OCI-LY3 (cell line): Measurements from ENCODE around the gene SOX5.

ENCODE experiments used
- H2AFZ ChIP-seq: fragments of 200-600, 300-600 bp; shearing (Covaris generic); 2 replicates; pipeline ENCODE4 v1.6.0; 2014; ENCODE audit warnings: antibody characterized with exemption, low read depth, low read length
- H3K27ac ChIP-seq: fragments of 200-600, 300-600 bp; sonication (generic); 2 replicates; pipeline ENCODE4 v1.5.1; 2014; ENCODE audit warnings: mild to moderate bottlenecking, low read length, moderate library complexity, mixed read lengths
- H3K27me3 ChIP-seq: fragments of 200-600, 300-600 bp; sonication (generic); 2 replicates; pipeline ENCODE4 v1.6.1; 2014; ENCODE audit warnings: low read depth, low read length, mixed read lengths
- H3K36me3 ChIP-seq: fragments of 200-600, 300-600 bp; sonication (generic); replicated peaks from 2 replicates; pipeline ENCODE3; 2014; ENCODE audit warnings: low read depth, low read length, mixed read lengths
- H3K4me1 ChIP-seq: fragments of 300-600, 200-600 bp; sonication (generic); 2 replicates; pipeline ENCODE4 v1.6.1; 2014; ENCODE audit warnings: low read length, mixed read lengths
- H3K4me2 ChIP-seq: fragments of 200-600, 300-600 bp; sonication (generic); 2 replicates; pipeline ENCODE4 v1.6.1; 2014; ENCODE audit warnings: low read length, mixed read lengths
- H3K4me3 ChIP-seq: fragments of 300-600, 200-600 bp; sonication (generic); 2 replicates; pipeline ENCODE4 v1.5.1; 2014; ENCODE audit warnings: antibody characterized with exemption, mild to moderate bottlenecking, low read length, moderate library complexity
- H3K79me2 ChIP-seq: fragments of 300-600, 200-600 bp; shearing (Covaris generic); 2 replicates; pipeline ENCODE4 v1.6.1; 2014; ENCODE audit warnings: mild to moderate bottlenecking, low read length, mixed read lengths
- H3K9ac ChIP-seq: fragments of 300-600, 200-600 bp; shearing (Covaris generic); 2 replicates; pipeline ENCODE4 v1.6.0; 2014; ENCODE audit warnings: mild to moderate bottlenecking, low read length, moderate library complexity
- H3K9me3 ChIP-seq: fragments of 200-600, 300-600 bp; shearing (Covaris generic); 2 replicates; pipeline ENCODE4 v1.6.1; 2014; ENCODE audit warnings: low read length, mixed read lengths; ENCODE audit not compliant: insufficient read depth
- H4K20me1 ChIP-seq: fragments of 200-600, 300-600 bp; sonication (generic); 2 replicates; pipeline ENCODE4 v1.6.1; 2016; ENCODE audit warnings: low read length, mixed read lengths; ENCODE audit not compliant: insufficient read depth
- EZH2phosphoT487 ChIP-seq: fragments of 200-600 bp; shearing (Covaris generic); IDR thresholded peaks from 2 replicates; pipeline ENCODE4 v1.6.1; 2018; ENCODE audit warnings: antibody characterized with exemption, mixed run types, low read depth
- TF ChIP-seq, protein P1 (sequence below): fragments of 200-600, 300-600 bp; sonication (generic); IDR thresholded peaks from 2 replicates; pipeline ENCODE4 v1.5.1; 2014; ENCODE audit warnings: antibody characterized with exemption, low read length, low read depth

SOX5 gene

DNA sequence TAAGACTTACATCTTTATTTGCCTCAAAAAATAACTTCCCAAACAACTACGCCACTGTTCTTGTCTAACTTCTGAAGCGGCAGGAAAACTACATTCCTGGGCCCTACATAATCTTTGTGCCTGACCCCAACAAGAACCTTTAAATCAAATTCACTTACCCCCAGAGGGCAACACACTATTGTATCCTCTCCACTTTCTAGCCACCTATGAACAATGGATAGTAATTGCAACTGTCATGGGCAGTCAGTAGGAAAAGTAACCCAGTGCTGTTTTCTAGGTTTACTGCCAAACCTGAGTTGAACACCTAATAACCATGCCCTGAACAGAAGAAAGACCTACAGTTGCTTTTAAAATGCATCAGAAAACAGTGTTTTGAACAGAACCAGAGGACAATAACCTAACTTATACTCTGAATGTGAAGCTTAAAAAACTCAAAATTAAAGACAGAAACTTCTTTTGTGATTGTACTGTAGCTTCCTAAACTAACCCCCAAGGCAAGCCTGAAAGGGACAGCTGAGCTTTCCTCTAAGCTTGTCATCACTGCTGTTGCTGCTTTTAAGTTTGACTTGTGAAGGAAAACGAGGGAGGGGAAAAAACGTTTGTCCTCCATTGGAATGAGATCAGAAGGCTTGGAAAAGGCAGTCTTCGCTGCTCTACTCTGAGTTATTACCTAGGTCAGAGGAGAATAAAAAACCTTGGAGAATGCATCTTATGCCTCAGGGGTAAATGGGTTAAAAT lies 195.7 kb downstream of the SOX5 start:
- Histone ChIP-seq H3K4me2 (no peak overlapping the region), H3K9ac (no peak overlapping the region), H2AFZ (no peak overlapping the region), H3K4me1 (no peaks in the 10 kb centered on the region), H3K27ac (no peak overlapping the region), H3K9me3 (no peaks in the 10 kb centered on the region), H3K36me3 (peaks cover 8% of the 10 kb centered on the region), H3K4me3 (no peak overlapping the region), H3K79me2 (no peaks in the 10 kb centered on the region), H3K27me3 (no peaks in the 10 kb centered on the region), H4K20me1 (peaks cover 15% of the 10 kb centered on the region; the same call in 1 of the 2 replicates)
- TF ChIP-seq EZH2phosphoT487: no peak
- TF ChIP-seq, protein P1, sequence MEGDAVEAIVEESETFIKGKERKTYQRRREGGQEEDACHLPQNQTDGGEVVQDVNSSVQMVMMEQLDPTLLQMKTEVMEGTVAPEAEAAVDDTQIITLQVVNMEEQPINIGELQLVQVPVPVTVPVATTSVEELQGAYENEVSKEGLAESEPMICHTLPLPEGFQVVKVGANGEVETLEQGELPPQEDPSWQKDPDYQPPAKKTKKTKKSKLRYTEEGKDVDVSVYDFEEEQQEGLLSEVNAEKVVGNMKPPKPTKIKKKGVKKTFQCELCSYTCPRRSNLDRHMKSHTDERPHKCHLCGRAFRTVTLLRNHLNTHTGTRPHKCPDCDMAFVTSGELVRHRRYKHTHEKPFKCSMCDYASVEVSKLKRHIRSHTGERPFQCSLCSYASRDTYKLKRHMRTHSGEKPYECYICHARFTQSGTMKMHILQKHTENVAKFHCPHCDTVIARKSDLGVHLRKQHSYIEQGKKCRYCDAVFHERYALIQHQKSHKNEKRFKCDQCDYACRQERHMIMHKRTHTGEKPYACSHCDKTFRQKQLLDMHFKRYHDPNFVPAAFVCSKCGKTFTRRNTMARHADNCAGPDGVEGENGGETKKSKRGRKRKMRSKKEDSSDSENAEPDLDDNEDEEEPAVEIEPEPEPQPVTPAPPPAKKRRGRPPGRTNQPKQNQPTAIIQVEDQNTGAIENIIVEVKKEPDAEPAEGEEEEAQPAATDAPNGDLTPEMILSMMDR: no peak

DNA sequence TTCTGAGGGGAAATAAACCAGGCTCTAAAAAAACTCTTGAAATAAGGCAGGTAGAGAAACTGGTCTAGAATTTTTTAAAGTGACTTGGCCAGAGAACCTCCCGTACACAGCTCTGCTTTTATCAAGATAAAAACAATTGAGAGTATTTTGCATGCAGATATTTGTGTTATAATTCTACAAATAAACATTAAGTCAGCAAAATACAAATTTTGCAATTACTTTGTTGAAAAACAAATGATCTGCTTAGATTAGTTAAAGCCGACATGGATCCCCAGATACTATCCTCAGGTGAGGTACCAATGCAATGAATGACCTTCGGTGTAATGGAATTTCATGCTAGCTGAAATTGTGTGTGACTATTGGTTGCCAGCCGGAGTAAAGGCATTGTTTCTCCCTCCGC lies 197.2 kb downstream of the SOX5 start:
- Histone ChIP-seq H3K27ac (no peak overlapping the region), H3K27me3 (no peaks in the 10 kb centered on the region), H2AFZ (no peak overlapping the region), H3K4me3 (no peak overlapping the region), H4K20me1 (peaks cover 11% of the 10 kb centered on the region; the same call in 1 of the 2 replicates), H3K9me3 (no peaks in the 10 kb centered on the region), H3K4me2 (no peak overlapping the region), H3K79me2 (no peaks in the 10 kb centered on the region), H3K36me3 (peaks cover 18% of the 10 kb centered on the region), H3K4me1 (no peaks in the 10 kb centered on the region), H3K9ac (no peak overlapping the region)
- TF ChIP-seq, protein P1: no peak
- no peak for TF ChIP-seq EZH2phosphoT487

DNA sequence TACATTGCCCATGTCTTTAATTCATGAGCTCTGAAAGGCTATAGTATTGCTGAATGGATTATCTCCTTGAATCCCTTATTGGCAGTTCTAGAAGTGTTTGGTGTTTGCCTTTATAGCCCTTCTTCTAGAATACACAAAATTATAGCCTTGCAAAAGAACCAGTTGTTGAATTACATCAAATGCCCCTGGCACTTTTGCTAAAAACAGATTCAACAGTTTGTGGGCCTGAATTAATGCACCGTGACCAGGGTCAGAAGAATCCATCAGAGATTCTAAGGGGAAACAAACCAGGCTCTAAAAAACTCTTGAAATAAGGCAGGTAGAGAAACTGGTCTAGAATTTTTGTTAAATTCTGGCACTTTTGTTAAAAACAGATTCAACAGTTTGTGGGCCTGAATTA lies 197.8 kb downstream of the SOX5 start:
- Histone ChIP-seq H3K36me3 (peaks cover 20% of the 10 kb centered on the region), H3K79me2 (no peaks in the 10 kb centered on the region), H2AFZ (no peak overlapping the region), H3K4me1 (no peaks in the 10 kb centered on the region), H3K4me2 (no peak overlapping the region), H3K27ac (no peak overlapping the region), H3K9me3 (no peaks in the 10 kb centered on the region), H3K27me3 (no peaks in the 10 kb centered on the region), H3K4me3 (no peak overlapping the region), H3K9ac (no peak overlapping the region), H4K20me1 (peaks cover 9% of the 10 kb centered on the region; the same call in 1 of the 2 replicates)
- TF ChIP-seq EZH2phosphoT487: no peak
- TF ChIP-seq, protein P1: no peak

DNA sequence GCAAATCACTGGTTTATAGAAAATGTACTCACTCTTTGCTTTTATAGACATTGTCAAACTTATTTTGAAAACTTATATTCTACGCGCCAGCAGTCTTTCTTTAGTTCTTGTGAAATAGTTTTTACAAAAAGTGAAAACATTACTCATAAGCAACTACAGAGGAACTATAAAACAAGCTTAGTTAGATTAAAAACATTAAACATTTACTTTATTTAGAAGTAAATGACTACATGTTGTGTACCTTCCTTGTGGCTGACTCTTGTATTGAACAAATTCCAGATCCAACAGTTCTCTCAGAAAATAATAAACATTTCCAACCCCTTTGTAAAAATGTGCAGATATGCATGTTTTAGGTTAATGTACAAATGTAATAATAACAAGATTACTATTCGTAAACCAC lies 198.5 kb downstream of the SOX5 start:
- no peak overlapping the region for H3K4me2 ChIP-seq
- H3K9me3 ChIP-seq: no peaks in the 10 kb centered on the region
- H3K79me2 ChIP-seq: no peaks in the 10 kb centered on the region
- peaks cover 4% of the 10 kb centered on the region; the same call in 1 of the 2 replicates for H4K20me1 ChIP-seq
- H3K4me1 ChIP-seq: no peaks in the 10 kb centered on the region
- H3K27ac ChIP-seq: no peak overlapping the region
- TF ChIP-seq EZH2phosphoT487: no peak
- TF ChIP-seq, protein P1: no peak
- H3K9ac ChIP-seq: no peak overlapping the region
- no peak overlapping the region for H2AFZ ChIP-seq
- no peaks in the 10 kb centered on the region for H3K27me3 ChIP-seq
- H3K4me3 ChIP-seq: no peak overlapping the region
- H3K36me3 ChIP-seq: peaks cover 20% of the 10 kb centered on the region
